GM19193 (cell line): ENCODE measurements around the gene FOSL1.

Experiments
- POLR2A ChIP-seq: IDR thresholded peaks from 4 replicates; pipeline ENCODE4 v1.6.1; 2011; ENCODE audit not compliant: insufficient read depth, insufficient read length; ENCODE audit errors: extremely low read depth

FOSL1 gene

GRCh38 chr11:65850217-65851082, 49.7 kb downstream of the FOSL1 start:
- no peak for TF ChIP-seq POLR2A

GRCh38 chr11:65849771-65850216, 50.4 kb downstream of the FOSL1 start:
- no peak for TF ChIP-seq POLR2A

GRCh38 chr11:65849366-65849765, 50.8 kb downstream of the FOSL1 start:
- no peak for TF ChIP-seq POLR2A

GRCh38 chr11:65847746-65848145, 52.4 kb downstream of the FOSL1 start:
- TF ChIP-seq POLR2A: no peak

- TF ChIP-seq POLR2A: no peak
These were observed 55.8 kb downstream of the FOSL1 start for GRCh38 chr11:65844231-65844872.

DNA sequence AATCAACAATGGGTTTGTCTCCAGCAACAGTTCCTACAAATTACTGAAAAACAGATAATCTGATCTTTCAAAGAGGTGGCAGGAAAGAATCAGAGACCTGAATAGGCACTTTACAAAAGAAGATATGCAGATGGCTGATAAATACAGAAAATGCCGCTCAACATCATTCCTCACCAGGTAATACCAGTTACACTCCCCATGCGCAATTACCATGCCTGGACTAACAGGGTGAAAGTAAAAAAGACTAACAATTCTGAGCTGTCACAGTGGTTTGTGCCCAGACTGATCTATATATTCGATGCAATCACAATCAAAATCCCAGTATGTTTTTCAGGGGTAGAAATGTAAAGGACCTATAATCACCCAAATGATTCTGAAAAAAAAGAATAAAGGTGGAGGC, 56.4 kb downstream of the FOSL1 start:
- TF ChIP-seq POLR2A: no peak

DNA sequence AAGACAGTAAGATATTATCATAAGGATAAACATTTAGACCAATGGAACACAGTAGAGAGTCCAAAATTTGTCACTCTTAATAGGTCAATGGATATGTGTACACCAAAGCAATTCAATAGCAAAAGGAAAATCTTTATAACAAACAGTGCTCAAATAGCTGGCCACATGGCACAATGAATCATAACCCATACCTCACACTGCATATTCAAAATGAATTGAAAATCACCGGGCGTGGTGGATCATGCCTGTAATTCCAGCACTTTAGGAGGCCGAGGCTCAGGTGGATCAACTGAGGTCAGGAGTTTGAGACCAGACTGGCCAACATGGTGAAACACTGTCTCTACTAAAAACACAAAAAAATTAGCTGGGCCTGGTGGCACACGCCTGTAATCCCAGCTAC, 58.0 kb downstream of the FOSL1 start:
- TF ChIP-seq POLR2A: no peak
